Measurements from ENCODE around the gene GGT7.
"Not testable (repeated sequence)": the region's sequence is repeated elsewhere in the genome, so short reads cannot be mapped to it uniquely, and the experiment has no call there.

The GGT7 gene

DNA sequence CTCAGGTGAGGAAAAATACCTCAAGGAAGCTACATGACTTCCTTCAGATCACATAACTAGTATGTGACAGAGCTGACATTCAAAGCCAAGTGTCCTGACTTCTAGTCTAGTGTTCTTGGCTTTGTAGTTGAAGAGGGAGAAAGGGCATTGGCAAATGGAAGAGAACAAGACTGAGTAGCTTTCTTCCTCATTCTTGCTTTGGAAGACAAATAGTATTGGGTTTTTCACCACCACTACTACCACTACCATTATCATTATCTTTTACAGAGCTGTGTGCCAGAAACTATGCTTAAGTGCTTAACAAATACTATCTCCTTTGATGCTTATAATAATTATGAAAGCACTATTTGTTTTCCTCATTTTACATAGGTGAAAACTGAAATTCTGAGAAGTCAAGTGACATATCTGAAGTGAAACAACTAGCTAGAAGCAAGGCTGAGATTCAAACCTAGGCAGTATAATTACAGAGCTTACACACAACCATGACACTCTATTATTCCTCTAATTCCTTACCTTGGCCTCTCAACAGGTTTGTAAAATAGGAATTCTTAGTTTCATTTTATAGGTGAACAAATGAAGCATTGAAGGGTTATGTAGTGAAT lies 10.5 kb upstream of the GGT7 start:
- no peak for DNase-seq (ENCODE audit: low read depth, low spot score)

DNA sequence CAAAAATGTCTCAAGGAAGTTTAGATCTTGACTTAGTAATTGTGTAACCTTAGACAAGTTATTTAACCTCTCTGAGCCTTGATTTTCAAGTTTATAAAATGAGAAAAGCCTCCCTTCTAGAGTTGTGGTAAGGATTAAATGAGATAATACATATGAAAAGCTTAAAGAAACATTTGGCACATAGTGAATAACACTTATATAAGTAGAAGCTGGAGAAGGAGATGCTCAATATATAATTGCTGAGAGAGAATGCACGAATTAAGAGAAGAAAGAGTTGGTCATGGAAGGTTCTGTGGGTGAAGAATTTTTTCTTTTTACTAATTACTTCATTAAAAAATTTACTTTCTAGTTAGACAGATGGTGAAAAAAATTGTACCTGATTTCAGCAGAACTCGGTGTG lies 9.0 kb upstream of the GGT7 start:
- no peak for DNase-seq (ENCODE audit: low read depth, low spot score)

- DNase-seq (ENCODE audit: low read depth, low spot score), result not testable (repeated sequence)
These were observed 8.3 kb upstream of the GGT7 start for GRCh38 chr20:34880971-34881370.

DNA sequence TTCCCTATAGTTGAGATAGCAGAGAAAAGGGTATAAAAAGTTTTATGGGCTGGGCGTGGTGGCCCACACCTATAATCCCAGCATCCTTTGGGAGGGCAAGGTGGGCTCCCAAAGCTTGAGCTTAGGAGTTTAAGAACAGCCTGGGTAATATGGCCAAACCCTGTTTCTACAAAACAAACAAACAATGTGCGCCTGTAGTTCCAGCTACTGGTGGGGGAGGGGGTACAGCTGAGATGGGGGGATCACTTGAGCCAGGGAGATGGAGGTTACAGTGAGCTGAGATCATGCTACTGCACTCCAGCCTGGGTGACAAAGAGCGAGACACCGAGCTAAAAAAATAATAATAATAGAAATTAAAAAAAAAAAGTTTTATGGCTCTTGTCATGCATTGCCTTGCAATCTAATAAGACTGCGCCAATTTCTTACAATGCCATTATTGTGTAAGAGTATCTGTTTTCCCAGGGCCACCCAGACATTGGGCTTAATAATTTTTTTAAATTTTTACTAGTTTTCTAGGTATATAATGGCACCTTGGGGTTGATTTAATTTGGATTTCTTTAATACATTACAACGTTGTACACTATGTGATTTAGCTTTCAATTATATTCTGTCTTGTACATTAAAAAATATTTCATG lies 7.7 kb upstream of the GGT7 start:
- no peak for DNase-seq (ENCODE audit: low read depth, low spot score)

DNA sequence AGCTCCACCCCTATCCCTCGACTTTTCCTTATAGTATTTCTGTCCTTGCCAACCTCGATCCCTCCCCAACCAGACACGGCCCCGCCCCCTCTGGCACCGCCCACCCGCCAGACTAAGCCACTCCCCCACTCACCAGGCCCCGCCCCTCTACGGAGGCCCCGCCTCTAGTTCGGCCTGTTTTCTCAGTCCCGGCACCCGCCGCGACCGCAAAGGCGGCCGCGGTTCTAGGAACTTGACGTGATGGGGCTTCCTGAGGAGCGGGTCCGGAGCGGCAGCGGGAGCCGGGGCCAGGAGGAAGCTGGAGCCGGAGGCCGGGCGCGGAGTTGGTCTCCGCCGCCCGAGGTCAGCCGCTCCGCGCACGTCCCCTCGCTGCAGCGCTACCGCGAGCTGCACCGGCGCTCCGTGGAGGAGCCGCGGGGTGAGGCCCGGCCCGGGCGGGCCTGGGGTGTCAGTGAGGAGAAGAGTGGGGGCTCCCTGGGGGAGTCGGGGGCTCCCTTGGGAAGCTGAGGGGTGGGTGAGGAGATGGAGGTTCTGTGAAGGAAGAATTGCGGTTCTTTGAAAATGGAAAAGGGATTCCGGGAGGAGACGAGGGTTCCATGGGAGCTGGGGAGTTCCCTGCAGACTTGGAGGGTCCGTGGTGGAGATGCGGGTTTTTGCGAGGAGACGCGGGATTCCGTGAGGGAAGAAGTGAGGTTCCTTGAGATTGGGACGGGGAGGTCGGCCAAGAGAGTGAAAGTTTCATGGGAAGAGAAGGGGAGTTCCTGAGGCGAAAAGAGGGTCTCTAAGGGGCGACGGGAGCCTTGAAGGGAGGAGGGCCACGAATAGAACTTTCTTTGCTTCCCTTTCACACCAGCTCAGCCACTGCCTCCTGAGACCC lies 4.0 kb upstream of the GGT7 start, which contains the start of gene ACSS2:
TSS of gene ACSS2 (plus strand) at position 207 of the 877 bp plus-strand sequence. CDS start at position 241, 34 bp downstream.
- DNase-seq (ENCODE audit: low read depth, low spot score), result no peak

GRCh38 chr20:34875642-34876405 lies 3.2 kb upstream of the GGT7 start:
- peak; percentile 98 for DNase-seq (ENCODE audit: low read depth, low spot score)

- DNase-seq (ENCODE audit: low read depth, low spot score), result peak; percentile 64
These were observed 1.5 kb upstream of the GGT7 start for GRCh38 chr20:34874094-34874654.

DNA sequence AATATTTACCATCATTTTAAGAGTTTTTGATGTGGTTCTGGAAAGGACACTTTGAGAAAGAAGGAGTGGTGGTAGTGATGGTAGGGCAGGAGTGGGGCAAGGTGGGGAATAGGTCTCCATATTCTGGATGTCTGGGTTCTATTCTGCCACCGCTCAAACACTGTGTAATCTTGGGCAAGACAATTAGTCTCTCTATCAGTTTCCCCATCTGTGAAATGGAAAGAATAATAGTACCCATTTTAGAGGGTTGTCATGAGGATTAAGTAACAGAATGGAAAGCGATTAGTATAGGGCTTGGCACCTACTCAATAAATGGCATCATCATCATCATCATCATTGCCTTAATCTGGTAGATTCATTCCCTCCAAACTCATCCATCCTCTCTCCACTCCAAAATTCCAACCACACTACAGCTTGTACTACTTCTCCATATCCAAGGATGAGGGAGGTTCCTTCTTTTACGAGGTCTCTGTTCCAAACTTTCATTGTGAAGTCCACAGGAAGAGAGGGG lies 982 bp upstream of the GGT7 start:
- no peak for DNase-seq (ENCODE audit: low read depth, low spot score)

DNA sequence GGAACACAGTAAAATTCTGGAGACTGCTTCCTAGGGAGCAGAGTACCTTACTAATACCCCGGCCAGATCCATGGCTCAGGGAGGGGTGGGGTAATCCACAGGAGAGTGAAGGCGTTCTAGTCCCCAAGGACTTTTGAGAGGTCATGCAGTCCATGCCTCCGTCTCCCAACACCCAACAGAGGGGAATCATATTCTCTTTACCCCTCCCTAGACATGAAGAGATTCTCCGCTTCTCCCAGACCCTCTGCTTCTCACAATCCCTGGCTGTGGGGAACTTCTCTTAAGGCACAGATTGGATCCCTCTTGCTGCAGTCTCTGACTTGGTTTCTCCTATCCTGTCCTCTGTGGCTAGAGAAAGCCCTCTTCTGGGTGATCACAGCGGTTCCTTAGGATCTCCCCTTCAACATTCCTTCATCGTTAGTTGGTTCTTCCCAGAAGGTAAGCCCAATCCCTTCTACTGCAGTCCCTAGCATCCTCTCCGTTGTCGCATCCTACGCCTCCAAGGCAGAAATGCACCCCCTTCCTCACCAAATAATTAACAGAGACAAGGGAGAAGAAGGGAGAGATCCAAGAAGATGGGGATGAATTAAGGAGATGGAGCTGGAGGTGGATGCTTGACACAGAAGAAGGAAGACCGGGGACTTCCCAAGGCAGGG lies 562 bp downstream of the GGT7 start:
- DNase-seq (ENCODE audit: low read depth, low spot score), result no peak

GRCh38 chr20:34871320-34871926 lies 1.2 kb downstream of the GGT7 start:
- no peak for DNase-seq (ENCODE audit: low read depth, low spot score)

GRCh38 chr20:34864216-34864615 lies 8.4 kb downstream of the GGT7 start:
- no peak for DNase-seq (ENCODE audit: low read depth, low spot score)

DNA sequence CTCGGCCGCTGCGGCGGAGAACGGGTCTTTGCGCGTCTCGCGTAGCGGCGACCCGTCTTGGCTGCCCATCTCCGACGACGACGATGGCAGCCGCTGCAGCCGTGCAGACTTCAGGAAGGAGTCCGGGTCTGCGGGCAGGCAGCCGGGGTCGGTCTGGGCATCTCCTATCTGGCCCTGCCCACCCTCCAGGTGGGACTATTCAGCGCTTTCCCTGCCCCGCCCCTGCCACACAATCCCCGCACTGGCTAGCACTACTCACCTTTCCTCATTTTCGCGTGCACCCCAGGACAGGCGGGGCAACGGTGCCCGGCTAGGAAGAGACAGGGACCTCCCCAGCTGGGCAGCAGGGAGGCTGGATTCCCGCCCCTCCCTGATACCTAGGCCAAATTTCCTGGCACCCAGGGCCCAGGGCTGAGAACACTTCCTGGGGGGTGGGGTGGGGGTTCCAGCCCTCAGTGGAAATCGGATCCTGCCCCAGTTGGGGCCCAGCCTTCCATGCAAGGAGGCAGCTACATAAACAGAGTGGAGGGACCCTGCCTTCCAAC lies 9.2 kb downstream of the GGT7 start:
- DNase-seq (ENCODE audit: low read depth, low spot score), result no peak

- DNase-seq (ENCODE audit: low read depth, low spot score), result no peak
These were observed 9.9 kb downstream of the GGT7 start for GRCh38 chr20:34862724-34863123.

GRCh38 chr20:34861386-34862084 lies 11.1 kb downstream of the GGT7 start:
- DNase-seq (ENCODE audit: low read depth, low spot score), result no peak

GRCh38 chr20:34859826-34860545 lies 12.7 kb downstream of the GGT7 start:
- DNase-seq (ENCODE audit: low read depth, low spot score), result no peak

DNA sequence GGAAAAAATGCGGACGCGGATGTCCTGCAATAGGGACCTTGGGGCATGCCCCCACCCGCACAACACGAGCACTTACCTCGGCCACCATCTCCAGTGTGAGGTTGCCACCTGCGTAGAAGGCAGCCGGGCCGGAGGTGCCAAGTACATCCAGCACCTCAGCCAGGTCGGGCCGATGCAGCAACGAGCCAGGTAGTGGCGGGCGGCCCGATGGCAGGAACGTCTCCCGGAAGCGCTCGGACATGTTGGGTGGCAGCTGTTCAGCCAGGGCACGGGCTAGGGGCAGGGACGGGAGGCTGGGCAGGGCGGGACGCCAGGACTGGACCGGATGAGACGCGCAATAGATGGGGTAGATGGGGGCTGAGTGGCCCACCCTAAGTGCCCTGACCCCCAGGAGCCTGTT lies 13.3 kb downstream of the GGT7 start:
- DNase-seq (ENCODE audit: low read depth, low spot score), result no peak

GRCh38 chr20:34852298-34852697 lies 20.4 kb downstream of the GGT7 start:
- DNase-seq (ENCODE audit: low read depth, low spot score), result no peak

GRCh38 chr20:34850969-34851368 lies 21.7 kb downstream of the GGT7 start:
- no peak for DNase-seq (ENCODE audit: low read depth, low spot score)

- no peak for DNase-seq (ENCODE audit: low read depth, low spot score)
These were observed 22.9 kb downstream of the GGT7 start for GRCh38 chr20:34849778-34850177.

Measured in iPS DF 19.7 (cell line).